HEK293 (cell line): ENCODE measurements around the gene SUSD4.

Experiments used
- CTCF ChIP-seq: fragments of 450-650 bp; formaldehyde crosslinking; IDR thresholded peaks from 2 replicates; pipeline ENCODE4 v1.5.1; 2016; ENCODE audit warnings: missing biosample characterization, missing genetic modification characterization
- REST ChIP-seq: fragments of 450-650 bp; formaldehyde crosslinking; IDR thresholded peaks from 2 replicates; pipeline ENCODE4 v1.5.1; 2016; ENCODE audit warnings: missing biosample characterization, missing genetic modification characterization
- SETDB1 ChIP-seq: IDR thresholded peaks from one replicate; pipeline ENCODE4 v1.6.1; 2017; ENCODE audit warnings: mild to moderate bottlenecking, low read length, moderate library complexity, mixed read lengths; ENCODE audit not compliant: insufficient read length
- SP2 ChIP-seq: fragments of 450-650 bp; formaldehyde crosslinking; IDR thresholded peaks from 2 replicates; pipeline ENCODE4 v1.5.1; 2016; ENCODE audit warnings: missing biosample characterization, missing genetic modification characterization
- SP3 ChIP-seq: fragments of 450-650 bp; formaldehyde crosslinking; IDR thresholded peaks from 2 replicates; pipeline ENCODE4 v1.5.1; 2016; ENCODE audit warnings: missing biosample characterization, missing genetic modification characterization
- ZBTB21 ChIP-seq: fragments of 450-650 bp; formaldehyde crosslinking; IDR thresholded peaks from 2 replicates; pipeline ENCODE4 v1.5.1; 2017; ENCODE audit warnings: missing biosample characterization, missing genetic modification characterization
- ZNF18 ChIP-seq: fragments of 450-650 bp; formaldehyde crosslinking; IDR thresholded peaks from 2 replicates; pipeline ENCODE4 v1.5.1; 2016; ENCODE audit warnings: missing biosample characterization, missing genetic modification characterization
- ZNF184 ChIP-seq: fragments of 450-650 bp; IDR thresholded peaks from 2 replicates; pipeline ENCODE4 v1.5.1; 2018; ENCODE audit warnings: missing biosample characterization, mild to moderate bottlenecking, missing genetic modification characterization
- ZNF274 ChIP-seq, 2 experiments: fragments of 200-500 bp in 1 of 2; fragments of 450-650 bp in 1 of 2; sonication (Bioruptor generic) in 1 of 2; formaldehyde crosslinking in 1 of 2; IDR thresholded peaks; 2 replicates each; pipeline versions ENCODE4 v1.5.1 to v1.6.1; 2014 to 2016; ENCODE audit warnings: borderline replicate concordance in 1 of 2, inconsistent platforms in 1 of 2, low read length in 1 of 2, missing biosample characterization in 1 of 2, missing genetic modification characterization in 1 of 2
- ZNF350 ChIP-seq: fragments of 450-650 bp; formaldehyde crosslinking; IDR thresholded peaks from 2 replicates; pipeline ENCODE4 v1.5.0; 2017; ENCODE audit warnings: missing biosample characterization, mild to moderate bottlenecking, missing genetic modification characterization
- ZNF426 ChIP-seq: fragments of 450-650 bp; formaldehyde crosslinking; IDR thresholded peaks from 2 replicates; pipeline ENCODE4 v1.5.1; 2017; ENCODE audit warnings: missing biosample characterization, missing genetic modification characterization, mild to moderate bottlenecking, inconsistent platforms, moderate library complexity

- no peak for TF ChIP-seq ZNF184 (tag by site-specific recombination)
- no peak for TF ChIP-seq CTCF (tag by site-specific recombination)
- no peak for TF ChIP-seq ZBTB21 (tag by site-specific recombination)
- no peak for TF ChIP-seq SETDB1
- no peak for TF ChIP-seq ZNF18 (tag by site-specific recombination)
- no peak for TF ChIP-seq ZNF350 (tag by site-specific recombination)
- no peak for TF ChIP-seq ZNF274 (IDR thresholded peaks at IDR 0.05; ENCODE audit: low read length)
- no peak for TF ChIP-seq ZNF274 (tag by site-specific recombination; IDR thresholded peaks at IDR 0.05; ENCODE audit: borderline replicate concordance)
- TF ChIP-seq REST (tag by site-specific recombination), result no peak
- TF ChIP-seq ZNF426, result no peak
- TF ChIP-seq SP2 (tag by site-specific recombination), result no peak
- no peak for TF ChIP-seq SP3 (tag by site-specific recombination)
Measured at GRCh38 chr1:223312273-223312672, 51.7 kb downstream of the SUSD4 start.
